Ammon's horn (tissue), 1 donor: Measurements from ENCODE around the gene DNAJC17.

Source experiments
- DNase-seq: peaks from one replicate; pipeline ENCODE4 v3.0.0-alpha.2; 2016; ENCODE audit warnings: low spot score

DNAJC17 gene

DNA sequence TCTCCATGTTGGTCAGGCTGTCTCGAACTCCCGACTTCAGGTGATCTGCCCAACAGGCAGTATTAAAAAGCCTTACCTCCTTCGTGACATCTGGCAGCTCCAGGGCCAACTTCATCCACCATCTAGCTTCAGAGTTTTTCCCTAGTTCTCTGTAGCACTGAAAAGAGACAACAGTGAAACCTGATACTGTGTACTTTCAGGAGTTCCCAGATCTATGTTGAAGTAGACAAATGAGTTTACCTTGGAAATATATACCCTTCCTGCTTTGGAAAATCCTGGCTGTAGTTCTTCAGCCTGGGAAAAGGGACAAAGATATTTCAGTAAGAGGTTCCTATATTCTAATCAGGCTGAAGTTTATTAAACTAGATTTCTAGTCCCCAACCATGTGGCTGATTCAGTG, 70.2 kb downstream of the DNAJC17 start:
- no peak for DNase-seq

DNA sequence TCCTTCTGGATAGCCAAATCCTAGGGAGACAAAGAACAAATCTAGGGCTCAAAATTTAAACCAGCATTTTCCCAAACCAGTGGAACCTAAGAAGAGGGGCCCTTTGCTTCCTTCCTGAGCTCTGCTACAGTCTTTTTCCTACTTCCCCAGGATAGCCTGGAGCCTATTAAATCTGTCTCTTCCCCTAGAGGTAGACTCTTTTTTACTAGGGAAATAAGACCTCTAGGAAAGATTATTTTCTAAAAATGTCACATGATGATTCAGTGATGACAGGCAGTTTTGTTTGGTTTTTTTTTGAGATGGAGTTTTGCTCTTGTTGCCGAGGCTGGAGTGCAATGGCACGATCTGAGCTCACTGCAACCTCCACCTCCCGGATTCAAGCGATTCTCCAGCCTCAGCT, 70.7 kb downstream of the DNAJC17 start:
- DNase-seq, result no peak

DNA sequence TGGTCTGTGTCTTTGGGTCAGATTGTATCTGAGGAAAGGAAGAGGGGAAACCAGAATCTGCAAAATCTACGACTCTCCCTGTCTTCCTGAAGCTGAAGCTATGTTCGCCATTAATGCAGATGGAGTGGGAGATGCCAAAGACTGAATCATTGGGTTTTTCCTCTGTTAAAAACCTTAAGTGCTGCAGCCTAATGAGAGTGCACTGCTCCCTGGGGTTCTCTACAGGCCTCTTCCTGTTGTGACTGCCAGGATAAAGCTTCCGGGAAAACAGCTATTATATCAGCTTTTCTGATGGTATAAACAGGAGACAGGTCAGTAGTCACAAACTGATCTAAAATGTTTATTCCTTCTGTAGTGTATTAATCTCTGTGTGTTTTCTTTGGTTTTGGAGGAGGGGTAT, 76.2 kb downstream of the DNAJC17 start:
- DNase-seq, result no peak

DNA sequence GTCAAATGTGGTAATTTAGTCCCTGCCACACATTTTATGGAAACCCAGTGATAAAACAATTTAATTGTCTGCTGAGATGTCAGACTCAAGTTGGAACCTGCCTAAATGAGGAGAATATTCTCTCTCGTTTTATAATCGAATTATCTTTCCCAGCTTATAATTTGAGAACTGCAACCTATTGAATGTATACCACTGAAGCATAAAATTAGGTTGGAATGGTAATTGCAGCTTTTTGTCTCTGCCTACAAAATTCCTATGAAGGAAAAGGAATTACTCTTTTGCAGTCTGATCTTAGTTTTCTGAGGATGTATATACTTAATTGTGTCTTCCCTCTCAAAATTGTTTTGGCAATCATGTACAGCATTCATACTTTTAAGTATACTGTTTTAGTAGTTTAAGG, 83.4 kb downstream of the DNAJC17 start:
- no peak for DNase-seq

DNA sequence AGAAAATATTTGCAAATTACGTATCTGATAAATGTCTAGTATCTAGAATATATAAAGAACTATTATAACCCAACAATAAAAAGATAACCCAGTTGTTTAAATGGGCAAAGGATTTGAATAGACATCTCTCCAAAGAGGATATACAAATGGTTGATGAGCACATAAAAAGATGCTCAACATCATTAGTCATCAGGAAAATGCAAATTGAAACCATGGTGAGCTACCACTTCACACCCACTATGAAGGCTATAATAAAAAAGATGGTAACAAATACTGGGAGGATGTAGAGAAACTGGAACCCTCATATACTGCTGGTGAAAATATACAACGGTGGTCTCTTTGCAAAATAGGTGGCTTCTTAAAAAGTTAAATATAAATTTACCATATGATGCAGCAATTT, 84.3 kb downstream of the DNAJC17 start:
- DNase-seq, result no peak

DNA sequence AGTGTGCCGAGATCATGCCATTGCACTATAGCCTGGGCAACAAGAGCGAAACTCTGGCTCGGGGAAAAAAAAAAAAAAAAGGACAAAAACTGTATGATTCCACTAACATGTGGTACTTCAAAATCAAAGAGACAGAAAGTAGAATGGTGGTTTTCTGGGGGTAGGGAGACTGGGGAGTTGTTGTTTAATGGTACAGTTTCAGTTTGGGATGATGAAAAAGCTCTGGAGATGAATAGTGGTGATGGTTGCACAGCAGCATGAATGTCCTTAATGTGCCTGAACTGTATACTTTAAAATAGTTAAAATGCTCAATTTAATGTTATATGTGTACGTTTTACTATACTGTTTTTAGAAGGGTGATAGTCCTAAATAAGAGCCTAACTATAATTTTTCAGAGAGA, 84.9 kb downstream of the DNAJC17 start:
- DNase-seq, result no peak

DNA sequence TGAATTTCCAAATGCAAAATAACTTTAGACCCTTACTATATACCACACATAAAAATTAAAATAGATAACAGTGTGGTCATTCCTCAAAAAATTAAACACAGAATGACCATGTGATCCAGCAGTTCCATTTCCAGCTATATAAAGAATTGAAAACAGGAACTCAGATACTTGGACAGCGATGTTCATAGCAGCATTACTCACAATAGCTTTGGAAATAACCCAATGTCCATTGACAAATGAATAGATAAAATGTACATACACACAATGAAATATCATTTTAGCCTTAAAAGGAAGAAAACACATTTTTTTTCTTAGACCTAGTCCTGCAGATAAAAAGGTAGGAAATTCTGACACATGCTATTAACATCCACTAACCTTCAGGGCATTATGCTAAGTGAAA, 85.6 kb downstream of the DNAJC17 start:
- DNase-seq, result no peak

DNA sequence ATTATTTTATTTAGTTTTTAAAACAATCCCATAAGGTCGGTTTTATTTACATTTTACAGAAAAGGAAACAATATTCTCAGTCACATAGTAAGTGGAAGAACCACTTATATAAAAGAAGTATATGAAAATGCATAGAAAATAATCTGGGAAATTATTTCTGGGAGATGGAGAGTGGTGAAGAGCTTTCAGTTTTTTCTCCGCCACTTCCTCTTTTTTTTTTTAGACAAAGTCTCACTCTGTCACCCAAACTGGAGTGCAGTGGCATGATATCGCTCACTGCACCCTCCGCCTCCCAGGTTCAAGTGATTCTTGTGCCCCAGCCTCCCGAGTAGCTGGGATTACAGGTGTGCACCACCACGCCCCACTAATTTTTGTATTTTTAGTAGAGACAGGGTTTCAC, 91.1 kb downstream of the DNAJC17 start:
- no peak for DNase-seq
